CD14-positive monocyte (primary cell): ENCODE measurements around the gene MMD2. TPM values are rescaled to one million over a fixed set of nuclear protein-coding genes. Genes with fewer than 3 reads are reported as not detected.

ENCODE experiments used
- DNase-seq, 3 donors: peaks; one replicate each; pipeline ENCODE4 v3.0.0-alpha.2; 2011 to 2022
- H2AFZ ChIP-seq: 2 replicates; pipeline ENCODE4 v1.6.0; 2012; ENCODE audit warnings: mild to moderate bottlenecking, low read depth, low read length, inconsistent platforms; ENCODE audit not compliant: insufficient read depth, poor library complexity, severe bottlenecking
- H3K27ac ChIP-seq, 2 donors: 1 replicate in 1 of 2; 2 replicates in 1 of 2; pipeline ENCODE4 v1.5.1; 2012 to 2013; ENCODE audit warnings: low read length in 2 of 2, control low read depth in 1 of 2, inconsistent platforms in 1 of 2, low read depth in 1 of 2, mild to moderate bottlenecking in 1 of 2
- H3K27me3 ChIP-seq, 2 donors: one replicate each; pipeline versions ENCODE4 v1.6.0 to v1.6.1; 2011 to 2013; ENCODE audit warnings: low read length in 2 of 2; ENCODE audit not compliant: control insufficient read depth in 2 of 2, insufficient read depth in 2 of 2
- H3K36me3 ChIP-seq, 2 donors: replicated peaks in 1 of 2; 1 replicate in 1 of 2; 2 replicates in 1 of 2; pipeline versions ENCODE4 v1.5.1 to v1.6.1; 2012 to 2013; ENCODE audit warnings: low read length in 2 of 2, control low read depth in 1 of 2, inconsistent platforms in 1 of 2, mild to moderate bottlenecking in 1 of 2; ENCODE audit not compliant: insufficient read depth in 2 of 2, control insufficient read depth in 1 of 2
- H3K4me1 ChIP-seq, 2 donors: 1 replicate in 1 of 2; 2 replicates in 1 of 2; pipeline versions ENCODE4 v1.5.1 to v1.6.1; 2012 to 2013; ENCODE audit warnings: low read length in 2 of 2, control low read depth in 1 of 2, inconsistent platforms in 1 of 2, mild to moderate bottlenecking in 1 of 2, moderate library complexity in 1 of 2; ENCODE audit not compliant: insufficient read depth in 2 of 2, control insufficient read depth in 1 of 2
- H3K4me2 ChIP-seq: replicated peaks from 2 replicates; pipeline ENCODE3; 2012; ENCODE audit warnings: low read length, moderate library complexity, mild to moderate bottlenecking; ENCODE audit not compliant: poor library complexity, severe bottlenecking; ENCODE audit errors: extremely low read depth
- H3K4me3 ChIP-seq, 3 experiments: fragments of 200-600 bp in 1 of 3; sonication (generic) in 1 of 3; replicated peaks in 1 of 3; 1 replicate in 2 of 3; 2 replicates in 1 of 3; pipeline ENCODE4 v1.5.1; 2011 to 2013; ENCODE audit warnings: low read length in 3 of 3, mild to moderate bottlenecking in 3 of 3, control low read depth in 2 of 3, low read depth in 2 of 3, inconsistent platforms in 1 of 3, moderate library complexity in 1 of 3
- H3K79me2 ChIP-seq: 2 replicates; pipeline ENCODE4 v1.6.0; 2012; ENCODE audit warnings: mild to moderate bottlenecking, control low read depth, inconsistent platforms, low read length, moderate library complexity; ENCODE audit not compliant: insufficient read depth
- H3K9ac ChIP-seq: 2 replicates; pipeline ENCODE4 v1.6.0; 2017; ENCODE audit warnings: low read length, mild to moderate bottlenecking; ENCODE audit not compliant: insufficient read depth, poor library complexity, severe bottlenecking
- H3K9me3 ChIP-seq, 2 donors: replicated peaks in 1 of 2; 1 replicate in 1 of 2; 2 replicates in 1 of 2; pipeline versions ENCODE4 v1.5.1 to v1.6.1; 2012 to 2013; ENCODE audit warnings: low read length in 2 of 2, control low read depth in 1 of 2; ENCODE audit not compliant: control insufficient read depth in 1 of 2, insufficient read depth in 1 of 2
- H4K20me1 ChIP-seq: 2 replicates; pipeline ENCODE4 v1.6.0; 2012; ENCODE audit warnings: mild to moderate bottlenecking, low read length, control low read depth, moderate library complexity; ENCODE audit not compliant: insufficient read depth
- H3K27ac Mint-ChIP-seq, 7 donors: one replicate each; pipeline ENCODE4 v1.8.0; 2020; ENCODE audit warnings: mild to moderate bottlenecking in 7 of 7, mixed read lengths in 7 of 7, moderate library complexity in 6 of 7, inconsistent platforms in 2 of 7
- H3K27me3 Mint-ChIP-seq, 3 donors: one replicate each; pipeline ENCODE4 v1.8.0; 2021 to 2022; ENCODE audit warnings: low read depth in 3 of 3, mild to moderate bottlenecking in 3 of 3, mixed read lengths in 3 of 3, moderate library complexity in 3 of 3, inconsistent platforms in 1 of 3
- H3K36me3 Mint-ChIP-seq, 2 donors: one replicate each; pipeline ENCODE4 v1.8.0; 2020; ENCODE audit warnings: mixed read lengths in 2 of 2, inconsistent platforms in 1 of 2, mild to moderate bottlenecking in 1 of 2
- H3K4me1 Mint-ChIP-seq: one replicate; pipeline ENCODE4 v1.8.0; 2020; ENCODE audit warnings: mild to moderate bottlenecking, mixed read lengths
- H3K4me3 Mint-ChIP-seq, 2 donors: one replicate each; pipeline ENCODE4 v1.8.0; 2020; ENCODE audit warnings: mild to moderate bottlenecking in 2 of 2, mixed read lengths in 2 of 2, moderate library complexity in 1 of 2
- H3K9me3 Mint-ChIP-seq, 7 donors: one replicate each; pipeline ENCODE4 v1.8.0; 2020 to 2022; ENCODE audit warnings: mixed read lengths in 7 of 7, mild to moderate bottlenecking in 6 of 7, moderate library complexity in 6 of 7, inconsistent platforms in 2 of 7
- CTCF ChIP-seq: fragments of 200-600 bp; IDR thresholded peaks from one replicate; pipeline ENCODE4 v1.8.0; 2022; ENCODE audit warnings: antibody characterized with exemption, mild to moderate bottlenecking
- WGBS: methylation state at CpG from one replicate; pipeline ENCODE4 v1.1.5; 2013; ENCODE audit warnings: missing lambda C conversion rate; ENCODE audit not compliant: insufficient coverage; 5-methylcytosine and 5-hydroxymethylcytosine counted together
- intact Hi-C, 2 donors: fragments of 100-400 bp; cut with micrococcal nuclease; formaldehyde crosslinking; loops; one replicate each; pipeline versions ENCODE4 v1.15.0 to v1.15.1; 2023
- polyA plus RNA-seq, 3 donors: library from polyadenylated mRNA; depleted of rRNA in 1 of 3; unstranded in 2 of 3; stranded (reverse) in 1 of 3; fragments of 300-500 nt in 2 of 3; fragments of >200 nt in 1 of 3; fragmentation: Illumina TruSeq in 2 of 3; gene quantifications; 1 replicate in 2 of 3; 2 replicates in 1 of 3; pipeline ENCODE4 v1.2.3, GENCODE V29; 2012 to 2021
- small RNA-seq: library from RNA; depleted of rRNA; stranded (forward); fragments of <200 nt; gene quantifications from one replicate; pipeline ENCODE3, GENCODE V24; 2012; ENCODE audit warnings: low read depth; ENCODE audit not compliant: insufficient read length

The MMD2 gene
- polyA plus RNA-seq, 3 donors, result not detected

GRCh38 chr7:4857189-4857588, 101.8 kb downstream of the MMD2 start:
- Histone ChIP-seq H3K79me2 (no peaks in the 10 kb centered on the region), H3K4me1 (peaks cover 0 to 5% of the 10 kb centered on the region in 2 donors), H3K4me2 (no peak overlapping the region), H3K4me3 (no peak overlapping the region), H3K27ac (no peak overlapping the region), H3K36me3 (no peaks in the 10 kb centered on the region), H2AFZ (no peak overlapping the region), H4K20me1 (no peaks in the 10 kb centered on the region), H3K27me3 (peaks cover 17 to 18% of the 10 kb centered on the region in 2 donors), H3K9ac (no peak overlapping the region), H3K9me3 (peaks cover 9 to 11% of the 10 kb centered on the region in 2 donors)
- peaks cover 5% of the 10 kb centered on the region for H3K4me1 Mint-ChIP-seq
- peaks cover 5 to 19% (median 12%) of the 10 kb centered on the region in 7 donors for H3K9me3 Mint-ChIP-seq
- peaks cover 16 to 21% (median 17%) of the 10 kb centered on the region in 3 donors for H3K27me3 Mint-ChIP-seq
- H3K36me3 Mint-ChIP-seq, result no peaks in the 10 kb centered on the region
- DNase-seq, result no peak
- no peak for TF ChIP-seq CTCF
- H3K27ac Mint-ChIP-seq, result no peak overlapping the region
- H3K4me3 Mint-ChIP-seq, result no peak overlapping the region
- intact Hi-C loops, result no loop called here
- WGBS, result no CpG with 5 or more reads among the region's 3 CpGs

- no peaks in the 10 kb centered on the region for H4K20me1 ChIP-seq
- no peak for DNase-seq
- peaks cover 0 to under 1% of the 10 kb centered on the region in 2 donors for H3K4me1 ChIP-seq
- H3K4me2 ChIP-seq, result no peak overlapping the region
- no peaks in the 10 kb centered on the region for H3K79me2 ChIP-seq
- H2AFZ ChIP-seq, result no peak overlapping the region
- no CpG with 5 or more reads among the region's 10 CpGs for WGBS
- Mint-ChIP-seq H3K4me1 (peaks cover 3% of the 10 kb centered on the region), H3K36me3 (no peaks in the 10 kb centered on the region), H3K27ac (no peak overlapping the region), H3K27me3 (peaks cover 9 to 14% (median 12%) of the 10 kb centered on the region in 3 donors), H3K9me3 (peaks cover 0 to 12% (median 5%) of the 10 kb centered on the region in 7 donors), H3K4me3 (no peak overlapping the region)
- no peak overlapping the region for H3K27ac ChIP-seq
- intact Hi-C loops, result no loop called here
- no peak overlapping the region for H3K4me3 ChIP-seq
- H3K27me3 ChIP-seq, result peaks cover 11 to 12% of the 10 kb centered on the region in 2 donors
- peaks cover 2 to 4% of the 10 kb centered on the region in 2 donors for H3K9me3 ChIP-seq
- H3K9ac ChIP-seq, result no peak overlapping the region
- no peaks in the 10 kb centered on the region for H3K36me3 ChIP-seq
- TF ChIP-seq CTCF, result no peak
Observed at GRCh38 chr7:4856336-4857057, 102.5 kb downstream of the MMD2 start.

Small RNA genes lying within 50 kb of the gene (small RNA-seq; reads per million reads assigned to genes)
- not detected for gene AC092032.1

Other genes starting within 250 kb of the MMD2 start
- 10 to 100 TPM; 30.8 to 75.2 (median 33.8) TPM for gene AP5Z1, start 183.6 kb downstream of the MMD2 start, polyA plus RNA-seq
- not detected for gene PAPOLB, start 97.2 kb downstream of the MMD2 start, polyA plus RNA-seq
- not detected for gene RADIL, start 75.5 kb downstream of the MMD2 start, polyA plus RNA-seq
- gene RBAK, start 86.7 kb upstream of the MMD2 start, polyA plus RNA-seq, result 1 to 10 TPM in 2 of 3 donors, under 1 TPM in 1; 0.74 to 3.3 (median 1.8) TPM
- 10 to 100 TPM; 62.8 to 67.4 (median 65.9) TPM for gene WIPI2, start 231.0 kb upstream of the MMD2 start, polyA plus RNA-seq